PC-3 (cell line): ENCODE data around the gene BAZ2A. TPM values are rescaled to one million over a fixed set of nuclear protein-coding genes. Genes with fewer than 3 reads are reported as not detected.

ENCODE experiments used
- ATAC-seq: fragments of 200-7000 bp; cut with Tn5 transposase; 2 replicates; pipeline ENCODE4 v1.9.1; 2020; ENCODE audit warnings: mild to moderate bottlenecking, moderate library complexity
- BruUV-seq: library from RNA; stranded (reverse); fragments of 400-500 nt; replicated peaks from 2 replicates; lab custom pipeline; 2021; lab: Mats Ljungman, UMichigan
- CTCF ChIA-PET: fragments of 300-600 bp; sonication (Branson Sonifier 250); formaldehyde crosslinking; loops from one replicate; lab custom pipeline; 2022; ENCODE audit warnings: antibody characterized with exemption; lab: Charles Lee
- POLR2A ChIA-PET: fragments of 300-600 bp; sonication (Branson Sonifier 250); formaldehyde crosslinking; loops from one replicate; lab custom pipeline; 2022; ENCODE audit warnings: antibody characterized with exemption; ENCODE audit not compliant: unreplicated experiment; lab: Charles Lee
- DNase-seq: peaks from one replicate; pipeline ENCODE4 v3.0.0-alpha.2; 2015
- H2AFZ ChIP-seq: fragments of 300-600 bp; sonication (generic); 2 replicates; pipeline ENCODE4 v1.6.0; 2016; ENCODE audit warnings: antibody characterized with exemption, low read length
- H3F3A ChIP-seq: fragments of 300-600 bp; sonication (generic); one replicate; pipeline ENCODE4 v1.6.0; 2017; ENCODE audit warnings: antibody characterized with exemption, low read length, control low read depth, mild to moderate bottlenecking; ENCODE audit not compliant: unreplicated experiment
- H3K27ac ChIP-seq: fragments of 300-600 bp; sonication (generic); 2 replicates; pipeline ENCODE4 v1.5.1; 2016; ENCODE audit warnings: mild to moderate bottlenecking, low read length
- H3K27me3 ChIP-seq: fragments of 300-600 bp; sonication (generic); 2 replicates; pipeline ENCODE4 v1.6.1; 2016; ENCODE audit warnings: low read length, mixed read lengths
- H3K36me3 ChIP-seq: fragments of 300-600 bp; sonication (generic); 2 replicates; pipeline ENCODE4 v1.6.1; 2016; ENCODE audit warnings: low read depth, mixed run types, low read length, mixed read lengths
- H3K4me1 ChIP-seq: fragments of 300-600 bp; sonication (generic); 2 replicates; pipeline ENCODE4 v1.5.1; 2016; ENCODE audit warnings: low read length; ENCODE audit not compliant: insufficient read depth
- H3K4me2 ChIP-seq: fragments of 300-600 bp; sonication (generic); 2 replicates; pipeline ENCODE4 v1.6.0; 2016; ENCODE audit warnings: low read length
- H3K4me3 ChIP-seq: fragments of 300-600 bp; sonication (generic); 2 replicates; pipeline ENCODE4 v1.5.1; 2016; ENCODE audit warnings: mild to moderate bottlenecking, low read length, mixed read lengths
- H3K79me2 ChIP-seq: fragments of 300-600 bp; sonication (generic); 2 replicates; pipeline ENCODE4 v1.6.1; 2017; ENCODE audit warnings: low read length, mixed read lengths
- H3K9ac ChIP-seq: fragments of 300-600 bp; sonication (generic); 2 replicates; pipeline ENCODE4 v1.6.0; 2016; ENCODE audit warnings: mild to moderate bottlenecking, low read length
- H3K9me2 ChIP-seq: fragments of 300-600 bp; sonication (generic); replicated peaks from 2 replicates; pipeline ENCODE4 v1.6.1; 2016; ENCODE audit warnings: mixed run types, low read length, mixed read lengths
- H3K9me3 ChIP-seq: fragments of 300-600 bp; sonication (generic); 2 replicates; pipeline ENCODE4 v1.6.1; 2016; ENCODE audit warnings: low read length, mixed read lengths
- H4K20me1 ChIP-seq: fragments of 300-600 bp; sonication (generic); 2 replicates; pipeline ENCODE4 v1.6.1; 2016; ENCODE audit warnings: low read length, mixed read lengths
- EZH2 ChIP-seq: fragments of 300-600 bp; sonication (generic); IDR thresholded peaks from one replicate; pipeline ENCODE4 v1.6.1; 2017; ENCODE audit warnings: antibody characterized with exemption, mild to moderate bottlenecking, low read length; ENCODE audit not compliant: unreplicated experiment
- EZH2phosphoT487 ChIP-seq: fragments of 300-600 bp; sonication (generic); IDR thresholded peaks from 2 replicates; pipeline ENCODE4 v1.6.1; 2018; ENCODE audit warnings: mild to moderate bottlenecking, antibody characterized with exemption, low read length, borderline replicate concordance
- intact Hi-C: fragments of 100-400 bp; cut with micrococcal nuclease; formaldehyde crosslinking; loops from 2 replicates; pipeline ENCODE4 v1.9.0; 2023
- total RNA-seq: library from RNA; depleted of rRNA; stranded (reverse); fragments of >200 nt; gene quantifications from 2 replicates; pipeline ENCODE4 v1.2.3, GENCODE V29; 2014
- TF ChIP-seq, protein P1 (sequence below): fragments of 300-600 bp; sonication (generic); conservative IDR thresholded peaks from 2 replicates; pipeline ENCODE4 v1.5.1; 2017; ENCODE audit warnings: antibody characterized with exemption, low read depth, mild to moderate bottlenecking, low read length

Gene BAZ2A
- total RNA-seq, 1 experiment from 2014 or later, result 33.8 TPM

DNA sequence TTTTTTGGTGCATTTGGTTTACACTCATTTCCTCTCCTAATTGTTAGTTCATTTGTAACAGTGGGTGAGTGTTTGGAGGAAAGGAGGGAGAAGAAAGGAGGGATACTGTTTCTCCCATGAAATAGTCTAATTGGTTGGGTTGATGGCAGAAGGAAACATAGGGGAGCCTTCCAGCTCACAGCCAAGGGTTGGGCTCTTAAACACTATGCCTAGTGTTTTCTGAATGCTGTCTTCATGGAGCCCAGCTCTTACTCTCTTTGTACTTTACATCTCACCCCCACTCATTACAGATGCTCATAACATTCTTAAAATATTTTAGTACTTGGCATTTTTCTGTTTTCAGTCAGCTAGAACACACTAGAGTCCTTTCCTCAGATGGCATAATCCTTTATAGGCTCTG lies 38.2 kb downstream of the BAZ2A start:
- Histone ChIP-seq H3K36me3 (peaks cover 21% of the 10 kb centered on the region; the same call in 1 of the 2 replicates), H3K9me2 (no peaks in the 10 kb centered on the region), H3K9ac (no peak overlapping the region), H4K20me1 (no peaks in the 10 kb centered on the region), H3K4me2 (no peak overlapping the region), H3K4me1 (no peaks in the 10 kb centered on the region), H3F3A (no peaks in the 10 kb centered on the region), H3K27me3 (no peaks in the 10 kb centered on the region), H2AFZ (no peak overlapping the region), H3K27ac (no peak overlapping the region), H3K79me2 (no peaks in the 10 kb centered on the region), H3K9me3 (no peaks in the 10 kb centered on the region), H3K4me3 (no peak overlapping the region)
- intact Hi-C loops, result loop anchor here (5.0 kb wide), 1 partner anchor 95 kb away; no protein-coding TSS in a partner anchor
- POLR2A ChIA-PET, result no interaction called here
- BruUV-seq, result no TSS peak
- TF ChIP-seq, protein P1, sequence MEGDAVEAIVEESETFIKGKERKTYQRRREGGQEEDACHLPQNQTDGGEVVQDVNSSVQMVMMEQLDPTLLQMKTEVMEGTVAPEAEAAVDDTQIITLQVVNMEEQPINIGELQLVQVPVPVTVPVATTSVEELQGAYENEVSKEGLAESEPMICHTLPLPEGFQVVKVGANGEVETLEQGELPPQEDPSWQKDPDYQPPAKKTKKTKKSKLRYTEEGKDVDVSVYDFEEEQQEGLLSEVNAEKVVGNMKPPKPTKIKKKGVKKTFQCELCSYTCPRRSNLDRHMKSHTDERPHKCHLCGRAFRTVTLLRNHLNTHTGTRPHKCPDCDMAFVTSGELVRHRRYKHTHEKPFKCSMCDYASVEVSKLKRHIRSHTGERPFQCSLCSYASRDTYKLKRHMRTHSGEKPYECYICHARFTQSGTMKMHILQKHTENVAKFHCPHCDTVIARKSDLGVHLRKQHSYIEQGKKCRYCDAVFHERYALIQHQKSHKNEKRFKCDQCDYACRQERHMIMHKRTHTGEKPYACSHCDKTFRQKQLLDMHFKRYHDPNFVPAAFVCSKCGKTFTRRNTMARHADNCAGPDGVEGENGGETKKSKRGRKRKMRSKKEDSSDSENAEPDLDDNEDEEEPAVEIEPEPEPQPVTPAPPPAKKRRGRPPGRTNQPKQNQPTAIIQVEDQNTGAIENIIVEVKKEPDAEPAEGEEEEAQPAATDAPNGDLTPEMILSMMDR, result no peak
- TF ChIP-seq EZH2 (no peak), EZH2phosphoT487 (no peak)
- ATAC-seq (no peak), DNase-seq (no peak)
- CTCF ChIA-PET, result no interaction called here

DNA sequence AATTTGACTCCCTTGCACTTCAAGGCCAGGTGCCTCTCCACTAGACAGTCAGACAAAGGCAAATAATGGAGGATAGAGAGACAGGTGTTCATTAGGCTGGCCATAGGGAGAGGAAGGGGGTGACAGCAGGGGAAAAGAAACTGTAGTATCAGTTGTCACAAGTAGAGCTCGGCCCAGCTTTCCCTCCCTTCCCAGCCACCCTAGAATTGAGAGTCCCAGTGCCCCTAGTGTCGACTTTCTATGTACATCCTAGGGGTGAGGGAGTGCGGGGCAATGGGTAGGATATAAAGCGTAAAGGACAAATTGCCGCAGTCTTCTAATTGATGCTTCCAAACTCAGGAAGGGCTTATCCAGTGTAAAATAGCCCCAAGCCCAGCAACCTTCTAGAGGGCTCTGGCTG lies 39.0 kb downstream of the BAZ2A start:
- no peak overlapping the region for H3K9ac ChIP-seq
- H3F3A ChIP-seq, result no peaks in the 10 kb centered on the region
- intact Hi-C loops, result loop anchor here (5.0 kb wide), 1 partner anchor 94 kb away; no protein-coding TSS in a partner anchor
- H3K4me2 ChIP-seq, result no peak overlapping the region
- H3K79me2 ChIP-seq, result no peaks in the 10 kb centered on the region
- 0 out of 2 replicates have a peak, but pooled peaks cover 6% of the 10 kb centered on the region for H3K4me1 ChIP-seq
- H3K36me3 ChIP-seq, result peaks cover 21% of the 10 kb centered on the region; the same call in 1 of the 2 replicates
- no peaks in the 10 kb centered on the region for H3K9me2 ChIP-seq
- ChIA-PET CTCF (interaction anchor here (0.8 kb wide), 1 partner anchor 46 kb away, joined by 3 read pairs; no protein-coding TSS in a partner anchor), POLR2A (interaction anchor here (0.6 kb wide), 1 partner anchor 46 kb away, joined by 3 read pairs; no protein-coding TSS in a partner anchor)
- H4K20me1 ChIP-seq, result no peaks in the 10 kb centered on the region
- H3K27ac ChIP-seq, result no peak overlapping the region
- no peak overlapping the region for H2AFZ ChIP-seq
- ATAC-seq (no peak), DNase-seq (no peak)
- no peaks in the 10 kb centered on the region for H3K27me3 ChIP-seq
- H3K4me3 ChIP-seq, result no peak overlapping the region
- TF ChIP-seq, protein P1, result no peak
- TF ChIP-seq EZH2, result no peak
- TF ChIP-seq EZH2phosphoT487, result no peak
- no TSS peak for BruUV-seq
- H3K9me3 ChIP-seq, result no peaks in the 10 kb centered on the region

DNA sequence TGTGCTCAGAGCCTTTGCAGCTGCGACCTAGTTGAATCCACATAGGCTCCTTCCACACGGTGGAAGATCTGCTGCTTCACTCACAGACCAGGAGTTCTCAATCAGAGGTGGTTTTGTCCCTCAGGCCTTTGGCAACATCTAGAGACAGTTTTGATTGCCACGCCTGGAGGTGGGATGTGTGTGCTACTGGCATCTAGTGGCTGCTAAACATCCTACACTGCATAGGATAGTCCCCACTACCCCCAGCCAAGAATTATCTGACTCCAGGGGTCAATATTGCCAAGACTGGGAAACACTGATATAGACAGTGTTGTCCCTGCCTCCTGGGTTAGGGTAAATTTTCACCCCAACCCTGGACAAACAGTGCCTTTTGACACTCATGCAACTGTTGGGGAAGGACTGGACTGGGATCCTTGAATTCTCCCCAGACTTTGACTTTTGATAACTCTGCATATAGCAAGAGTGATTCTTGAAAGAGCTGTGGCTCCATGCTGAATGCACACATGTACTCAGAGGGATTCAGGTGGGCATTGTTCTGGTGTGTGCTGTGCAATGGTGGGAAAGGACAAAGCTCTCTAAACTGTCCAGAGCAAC lies 39.8 kb downstream of the BAZ2A start:
- no peaks in the 10 kb centered on the region for H3K27me3 ChIP-seq
- H3K4me2 ChIP-seq, result no peak overlapping the region
- TF ChIP-seq EZH2 (no peak), EZH2phosphoT487 (no peak)
- TF ChIP-seq, protein P1, result peak; percentile 68
- H3K4me3 ChIP-seq, result no peak overlapping the region
- peak; percentile 59 for DNase-seq
- H3K27ac ChIP-seq, result no peak overlapping the region
- no peak overlapping the region for H3K9ac ChIP-seq
- no peaks in the 10 kb centered on the region for H3K79me2 ChIP-seq
- H3K9me2 ChIP-seq, result no peaks in the 10 kb centered on the region
- ChIA-PET CTCF (interaction anchor here (0.8 to 1.1 kb wide), 3 partner anchors 17 to 47 kb away, joined by 3 to 7 read pairs (median 3); no protein-coding TSS in a partner anchor), POLR2A (interaction anchor here (0.6 kb wide), 1 partner anchor 47 kb away, joined by 3 read pairs; no protein-coding TSS in a partner anchor)
- no peaks in the 10 kb centered on the region for H4K20me1 ChIP-seq
- peaks cover 17% of the 10 kb centered on the region; the same call in 1 of the 2 replicates for H3K36me3 ChIP-seq
- no peaks in the 10 kb centered on the region for H3F3A ChIP-seq
- H3K9me3 ChIP-seq, result no peaks in the 10 kb centered on the region
- ATAC-seq, result peak; percentile 57
- H3K4me1 ChIP-seq, result 0 out of 2 replicates have a peak, but pooled peaks cover 6% of the 10 kb centered on the region
- H2AFZ ChIP-seq, result no peak overlapping the region
- intact Hi-C loops, result loop anchor here (5.0 kb wide), 1 partner anchor 93 kb away; no protein-coding TSS in a partner anchor
- no TSS peak for BruUV-seq
